ELF-1 (cell line): ENCODE results near the gene VPS18.

Source experiments
- DNase-seq: peaks from one replicate; pipeline ENCODE4 v3.0.0-alpha.2; 2016; ENCODE audit warnings: low read depth, low spot score

The VPS18 gene

GRCh38 chr15:40900256-40901052, 6.2 kb downstream of the VPS18 start:
- DNase-seq: no peak

DNA sequence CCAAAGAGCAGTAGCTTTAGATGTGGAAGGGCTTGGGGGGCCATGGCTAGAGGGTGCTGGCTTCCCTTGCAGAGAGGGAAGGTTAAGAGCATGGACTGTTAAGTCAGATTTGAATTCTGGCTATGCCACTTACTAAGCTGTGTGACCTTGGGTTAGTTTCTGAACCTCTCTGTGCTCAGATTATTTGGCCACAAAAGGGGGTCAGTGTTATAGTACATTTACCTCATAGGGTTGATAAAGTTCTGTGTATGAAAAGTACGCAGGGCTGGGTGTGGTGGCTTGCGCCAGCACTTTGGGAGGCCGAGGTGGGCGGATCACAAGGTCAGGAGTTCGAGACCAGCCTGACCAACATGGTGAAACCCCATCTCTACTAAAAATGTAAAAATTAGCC, 6.8 kb downstream of the VPS18 start:
- no peak for DNase-seq

- DNase-seq: no peak
These were observed 8.6 kb downstream of the VPS18 start for GRCh38 chr15:40902605-40903561.

DNA sequence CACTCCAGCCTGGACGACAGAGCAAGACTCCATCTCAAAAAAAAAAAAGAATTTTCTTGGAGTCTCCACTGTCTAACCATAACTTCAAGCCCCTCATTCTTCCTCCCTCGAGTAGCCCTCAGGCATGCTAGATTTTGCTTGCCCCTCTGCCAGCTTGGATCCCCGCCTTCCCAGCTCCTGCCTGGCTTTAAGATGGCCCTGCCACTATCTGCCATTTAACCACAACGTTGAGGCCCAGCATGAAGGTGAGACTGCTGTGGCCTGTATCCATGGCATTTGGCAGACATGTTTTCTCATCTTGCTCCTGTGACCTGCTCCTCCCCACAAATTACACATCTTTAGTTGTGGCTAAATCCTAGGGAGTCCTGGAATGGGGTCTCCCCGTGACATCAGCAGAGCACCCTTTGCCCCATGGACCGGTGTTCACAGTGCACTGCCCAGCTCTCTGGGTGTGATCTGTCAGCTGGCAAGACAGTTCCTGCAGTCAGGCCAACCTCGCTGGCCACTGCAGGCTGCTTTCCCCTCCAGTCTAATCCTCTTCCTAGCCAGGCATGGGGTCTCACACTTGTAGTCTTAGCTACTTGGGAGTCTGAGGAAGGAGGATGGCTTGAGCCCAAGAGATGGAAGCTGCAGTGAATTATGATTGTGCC, 10.4 kb downstream of the VPS18 start:
- DNase-seq: no peak

DNA sequence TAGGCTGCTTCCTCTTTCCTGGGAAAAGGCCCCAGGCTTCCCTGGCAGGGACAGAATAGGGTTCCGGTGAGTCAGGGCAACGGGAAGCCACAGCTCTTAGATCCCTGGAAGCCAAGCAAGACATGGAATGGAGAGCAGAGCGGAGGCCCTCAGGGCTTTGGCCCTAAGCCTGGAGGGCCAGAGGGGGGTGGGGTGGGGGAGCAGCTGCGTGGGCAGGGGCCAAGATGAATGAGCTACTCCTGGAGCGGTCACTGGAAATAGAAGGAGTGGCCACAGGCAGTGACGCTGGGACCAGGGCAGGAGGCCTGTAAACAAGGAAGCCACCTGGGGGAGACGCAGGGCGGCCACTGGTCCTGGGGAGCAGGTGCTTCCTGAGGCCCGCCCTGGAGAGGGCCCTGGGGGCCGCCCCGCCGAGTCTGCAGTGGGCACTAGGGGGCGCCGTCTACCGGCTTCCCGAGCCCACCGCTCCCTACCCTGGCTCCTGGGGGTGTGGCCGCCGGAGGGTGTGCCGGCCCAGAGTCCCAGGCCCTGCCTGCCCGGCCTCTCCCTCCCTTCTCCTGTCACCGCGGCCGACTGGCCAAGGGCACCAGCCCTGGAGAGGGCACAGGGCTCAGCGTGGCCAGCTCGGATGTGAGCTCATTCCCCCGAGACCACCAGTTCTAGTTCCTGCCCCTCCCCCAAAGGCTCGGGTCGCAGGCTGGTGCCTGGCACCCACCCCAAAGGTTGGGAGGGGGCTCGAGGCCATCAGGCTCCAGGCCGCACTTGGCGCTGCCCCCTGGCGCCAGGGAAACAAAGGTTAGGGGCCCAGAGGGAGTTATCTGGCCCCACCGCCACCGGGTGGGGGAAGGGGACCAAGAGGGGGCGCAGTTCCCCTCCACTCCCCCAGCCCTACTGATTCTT, 12.1 kb downstream of the VPS18 start:
- peak; percentile 96 for DNase-seq

GRCh38 chr15:40906991-40907802, 12.9 kb downstream of the VPS18 start:
- DNase-seq: peak; percentile 17

GRCh38 chr15:40908095-40908494, 13.8 kb downstream of the VPS18 start:
- DNase-seq: no peak

DNA sequence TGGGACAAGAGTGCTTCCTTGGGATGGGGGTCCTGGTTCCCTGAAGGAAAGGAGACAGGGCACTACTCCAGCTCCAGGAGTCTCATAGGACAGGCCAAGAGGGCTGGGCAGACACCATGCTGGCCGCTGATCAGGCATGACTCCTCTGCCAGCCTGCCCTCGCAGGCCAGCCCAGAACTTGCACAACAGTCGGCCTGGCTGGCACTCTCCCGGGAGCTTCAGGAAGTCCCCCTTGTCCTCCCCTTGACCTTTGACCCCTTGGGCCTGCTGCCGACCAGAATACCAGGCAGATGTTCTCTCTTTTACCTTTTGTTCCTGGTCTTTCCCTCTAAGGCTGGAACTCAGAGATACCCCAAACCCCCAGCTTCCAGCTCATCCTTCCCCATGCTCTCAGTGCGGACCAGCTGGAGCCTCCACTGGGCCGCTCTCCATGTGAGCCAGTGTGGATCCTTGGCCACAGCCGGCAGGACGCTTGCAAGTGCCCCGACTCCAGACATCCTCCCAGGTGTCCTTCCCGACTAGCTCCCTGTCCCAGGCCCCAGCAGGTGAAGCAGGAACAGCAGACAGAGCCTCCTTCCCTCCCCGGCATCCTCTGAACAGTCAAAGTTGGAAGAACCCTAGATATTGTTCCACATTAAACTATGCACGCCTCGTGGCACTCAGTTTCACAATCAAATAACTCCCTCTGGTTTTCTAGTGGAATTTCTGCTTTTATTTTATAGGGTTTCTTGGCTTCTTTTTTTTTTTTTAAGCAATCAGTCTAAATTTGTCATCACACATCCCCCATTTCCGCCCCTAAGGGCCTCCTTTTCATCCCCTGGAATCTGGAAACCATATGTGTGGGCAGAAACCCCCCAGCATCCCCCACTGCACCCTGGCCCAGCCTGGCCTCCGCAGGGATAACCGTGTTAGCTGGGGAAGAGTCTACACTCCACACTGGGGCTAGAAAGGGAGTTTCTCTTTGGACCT, 15.7 kb downstream of the VPS18 start:
- DNase-seq: peak; percentile 30

- peak; percentile 99 for DNase-seq
These were observed 16.9 kb downstream of the VPS18 start for GRCh38 chr15:40911141-40911540.

DNA sequence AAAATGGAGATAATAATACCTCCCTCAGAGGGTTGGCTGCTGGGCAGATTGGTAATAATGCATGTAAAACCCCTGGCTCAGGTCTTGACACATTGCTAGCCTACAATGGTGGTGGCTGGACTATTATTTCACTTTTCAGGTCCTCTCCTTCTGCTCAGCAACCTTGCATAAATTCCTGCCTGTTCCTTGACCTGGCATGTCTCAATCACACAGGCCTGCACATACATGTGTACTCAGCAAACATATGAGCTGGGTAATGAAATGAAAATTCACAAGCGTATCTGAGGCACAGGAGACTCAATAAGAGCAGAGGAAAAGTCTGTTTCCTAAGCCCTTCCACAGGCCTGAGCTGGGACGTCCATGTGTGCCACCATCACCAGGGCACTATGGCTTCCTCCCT, 17.4 kb downstream of the VPS18 start:
- DNase-seq: no peak

DNA sequence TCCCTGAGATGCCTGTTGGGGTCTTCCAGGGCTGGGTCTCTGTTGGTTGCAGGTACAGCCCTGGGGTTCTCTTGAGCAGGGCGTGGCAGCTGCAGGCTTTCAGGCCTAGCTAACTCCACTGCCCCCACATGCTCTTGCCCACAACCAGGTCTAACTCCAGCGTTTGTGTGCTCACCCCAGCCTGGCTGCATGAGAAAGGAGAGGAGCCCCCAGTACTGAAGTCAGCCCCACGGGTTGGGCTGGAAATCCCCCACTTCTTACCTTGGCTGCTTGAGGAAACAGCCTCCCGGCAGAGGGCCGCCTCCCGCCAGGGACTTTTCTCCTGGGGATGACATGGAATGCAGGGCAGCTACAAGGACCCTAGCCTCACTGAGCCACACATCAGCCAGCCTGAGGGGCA, 18.2 kb downstream of the VPS18 start:
- DNase-seq: peak; percentile 34

DNA sequence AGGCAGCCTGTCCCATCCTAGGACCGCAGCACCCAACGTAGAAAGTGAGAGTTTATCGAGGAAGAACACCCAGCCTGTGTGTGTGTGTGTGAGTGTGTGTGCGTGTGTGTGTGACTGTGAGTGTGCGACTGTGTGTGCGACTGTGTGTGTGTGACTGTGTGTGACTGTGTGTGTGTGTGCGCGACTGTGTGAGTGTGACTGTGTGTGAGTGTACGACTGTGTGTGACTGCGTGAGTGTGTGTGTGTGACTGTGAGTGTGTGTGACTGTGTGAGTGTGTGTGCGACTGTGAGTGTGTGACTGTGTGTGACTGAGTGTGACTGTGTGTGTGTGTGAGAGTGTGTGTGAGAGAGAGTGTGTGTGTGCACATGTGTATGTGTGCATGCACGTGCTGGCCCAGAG, 19.8 kb downstream of the VPS18 start:
- no peak for DNase-seq

- DNase-seq: peak; percentile 26
These were observed 20.2 kb downstream of the VPS18 start for GRCh38 chr15:40914486-40914885.

DNA sequence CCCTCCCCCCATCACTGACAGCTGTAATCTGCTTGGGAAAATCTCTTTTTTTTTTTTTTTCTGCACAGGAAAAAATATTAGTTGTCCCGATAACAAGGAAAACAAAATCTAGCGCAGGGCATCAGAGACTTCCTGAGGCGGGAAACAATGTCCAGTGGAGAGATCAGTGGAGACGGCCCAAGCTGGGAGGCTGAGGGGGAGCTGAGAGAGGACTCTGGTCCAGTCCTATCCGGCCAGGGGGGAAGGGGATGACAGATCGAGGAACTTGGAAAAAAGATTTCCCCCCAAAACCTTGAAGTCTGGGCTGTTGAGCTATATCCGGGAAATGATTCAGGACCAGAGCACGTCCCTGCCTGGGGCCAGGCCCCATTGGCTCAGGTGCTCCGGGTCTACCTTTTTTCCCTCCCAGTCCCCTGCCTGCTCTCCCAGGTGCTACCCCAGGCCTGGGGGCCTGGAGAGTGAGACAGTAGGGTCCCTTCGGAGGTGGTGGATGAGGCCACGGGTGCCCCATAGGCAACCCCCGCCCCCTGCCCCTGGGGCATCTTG, 20.9 kb downstream of the VPS18 start:
- DNase-seq: no peak

DNA sequence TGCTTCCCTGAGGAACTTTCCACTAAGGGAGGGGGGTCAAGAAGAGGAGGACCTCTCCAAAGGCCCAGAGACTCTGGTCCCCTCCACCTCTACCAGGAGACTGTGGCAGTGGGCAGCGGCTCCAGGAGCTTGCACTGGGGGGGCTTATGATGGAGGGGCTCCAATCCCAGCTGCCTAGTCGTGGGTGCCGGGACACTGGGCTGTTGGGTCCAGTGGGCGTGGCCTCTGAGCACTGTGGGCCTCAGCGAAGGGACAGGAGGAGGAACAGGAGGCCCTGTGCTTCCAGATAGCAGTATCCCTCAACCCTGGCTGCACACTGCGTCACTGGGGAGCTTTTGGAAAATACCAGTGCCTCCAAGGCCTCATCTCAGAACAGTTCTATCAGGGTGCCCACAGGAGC, 21.4 kb downstream of the VPS18 start:
- DNase-seq: no peak

GRCh38 chr15:40917585-40917984, 23.3 kb downstream of the VPS18 start:
- DNase-seq: no peak

GRCh38 chr15:40918146-40918798, 24.0 kb downstream of the VPS18 start:
- DNase-seq: no peak

- DNase-seq: peak; percentile 20
These were observed 24.6 kb downstream of the VPS18 start for GRCh38 chr15:40918799-40919392.
